HG02943 (cell line): ENCODE data around the gene GGN.
"Not testable (repeated sequence)": the region's sequence is repeated elsewhere in the genome, so short reads cannot be mapped to it uniquely, and the experiment has no call there.

Experiments
- ATAC-seq: cut with Tn5 transposase; IDR thresholded peaks from one replicate; pipeline ENCODE4 v1.9.1; 2021; ENCODE audit warnings: mild to moderate bottlenecking, low read depth, moderate library complexity; ENCODE audit not compliant: unreplicated experiment

The GGN gene

GRCh38 chr19:38367041-38367440 lies 20.8 kb downstream of the GGN start:
- ATAC-seq = no peak

- ATAC-seq = not testable (repeated sequence)
Measured at GRCh38 chr19:38362946-38363688, 24.7 kb downstream of the GGN start.

- no peak for ATAC-seq
Measured at GRCh38 chr19:38362076-38362945, 25.5 kb downstream of the GGN start.

GRCh38 chr19:38361633-38362075 lies 26.2 kb downstream of the GGN start:
- no peak for ATAC-seq

- ATAC-seq = no peak
Measured at GRCh38 chr19:38360839-38361631, 26.8 kb downstream of the GGN start.

GRCh38 chr19:38360351-38360750 lies 27.5 kb downstream of the GGN start:
- no peak for ATAC-seq

GRCh38 chr19:38359242-38360021 lies 28.4 kb downstream of the GGN start:
- no peak for ATAC-seq

GRCh38 chr19:38358071-38358470 lies 29.8 kb downstream of the GGN start:
- ATAC-seq = no peak

- no peak for ATAC-seq
Measured at GRCh38 chr19:38355728-38356725, 31.8 kb downstream of the GGN start.

GRCh38 chr19:38352611-38353010 lies 35.2 kb downstream of the GGN start:
- no peak for ATAC-seq

- ATAC-seq = no peak
Measured at GRCh38 chr19:38351865-38352395, 35.9 kb downstream of the GGN start.

GRCh38 chr19:38350883-38351282 lies 37.0 kb downstream of the GGN start:
- no peak for ATAC-seq

GRCh38 chr19:38346837-38347236 lies 41.0 kb downstream of the GGN start:
- no peak for ATAC-seq

- no peak for ATAC-seq
Measured at GRCh38 chr19:38340927-38341326, 46.9 kb downstream of the GGN start.

GRCh38 chr19:38339011-38339410 lies 48.8 kb downstream of the GGN start:
- not testable (repeated sequence) for ATAC-seq

- ATAC-seq = no peak
Measured at GRCh38 chr19:38337360-38337653, 50.5 kb downstream of the GGN start.

- ATAC-seq = peak; percentile 44
Measured at GRCh38 chr19:38336638-38337359, 51.0 kb downstream of the GGN start.

GRCh38 chr19:38335949-38336637 lies 51.7 kb downstream of the GGN start:
- peak; percentile 68 for ATAC-seq
